Endometrial microvascular endothelial cells (primary cell): ENCODE measurements around the gene TRNP1. TPM values are rescaled to one million over a fixed set of nuclear protein-coding genes. Genes with fewer than 3 reads are reported as not detected.
"Not testable (repeated sequence)": the region's sequence is repeated elsewhere in the genome, so short reads cannot be mapped to it uniquely, and the experiment has no call there.

Source experiments
- in situ Hi-C: cut with HindIII; loops from 2 replicates; pipeline ENCODE4 v1.10.0; 2017; ENCODE audit warnings: low sequenced_read_pairs, low pct_unique_long_range_greater_than_20kb; ENCODE audit errors: inconsistent ontology term
- total RNA-seq: library from RNA; depleted of rRNA; stranded (reverse); fragments of >200 nt; gene quantifications from one replicate; pipeline ENCODE4 v1.2.3, GENCODE V29; 2015; ENCODE audit errors: inconsistent ontology term

The TRNP1 gene
- total RNA-seq, 1 donor from 2014 or later, result 49.9 TPM

DNA sequence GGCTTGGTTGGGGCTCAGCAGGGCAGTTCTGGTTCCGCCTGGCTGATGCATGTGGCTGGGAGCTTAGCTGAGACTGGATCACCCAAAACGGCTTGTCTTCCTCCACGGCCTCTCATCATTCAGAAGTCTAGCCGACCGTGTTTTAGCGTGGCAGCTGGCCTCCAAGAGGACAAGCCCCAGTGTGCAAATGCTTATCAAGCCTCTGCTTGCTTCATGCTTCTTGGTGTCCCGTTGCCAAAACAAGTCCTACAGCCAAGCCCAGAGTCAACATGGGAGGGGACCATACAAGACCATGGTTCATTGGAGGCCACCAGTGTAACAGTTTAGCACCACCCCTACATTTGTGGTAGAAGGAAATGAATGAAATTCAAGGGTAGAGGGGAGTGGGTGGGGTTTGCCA lies 22.7 kb upstream of the TRNP1 start:
- in situ Hi-C loops, result no loop called here

DNA sequence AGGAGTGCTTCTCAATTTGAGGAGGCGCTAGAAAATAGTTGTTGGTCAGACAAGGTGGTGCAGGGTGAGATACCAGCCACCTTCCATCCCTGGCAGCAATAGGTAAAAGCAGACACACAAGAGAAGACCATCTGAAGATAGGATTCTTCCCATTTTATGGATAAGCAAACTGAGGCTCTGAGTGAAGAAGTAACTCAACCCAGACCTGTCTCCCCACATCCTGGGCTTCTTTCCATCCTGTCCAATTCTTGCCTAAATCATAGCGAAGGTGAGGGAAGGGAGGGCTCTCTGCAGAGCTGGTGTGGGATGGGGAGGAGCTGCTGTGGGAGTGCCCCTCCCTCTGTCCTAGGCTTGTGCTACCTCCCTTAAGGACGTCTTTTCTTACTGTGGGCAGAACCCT lies 21.9 kb upstream of the TRNP1 start:
- in situ Hi-C loops, result no loop called here

DNA sequence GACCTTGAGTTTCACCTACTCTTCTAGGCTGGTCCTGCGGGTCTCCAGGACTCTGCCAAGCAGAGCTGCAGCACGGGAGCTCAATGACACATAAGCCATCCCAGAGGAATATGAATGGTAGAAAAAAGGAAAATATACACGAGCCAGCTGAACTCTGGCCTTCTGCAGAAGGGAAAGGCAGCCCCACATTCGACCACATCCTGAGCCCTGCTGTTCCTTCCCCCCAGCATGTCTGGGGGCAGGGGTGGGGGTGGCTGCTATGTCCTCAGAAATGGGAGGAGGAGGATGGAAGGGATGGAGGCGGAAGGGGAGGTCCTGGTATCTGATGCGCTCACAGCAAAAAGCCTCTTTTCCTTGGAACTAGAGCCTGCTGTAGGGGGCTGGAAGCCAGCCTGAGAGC lies 21.1 kb upstream of the TRNP1 start:
- in situ Hi-C loops, result no loop called here

DNA sequence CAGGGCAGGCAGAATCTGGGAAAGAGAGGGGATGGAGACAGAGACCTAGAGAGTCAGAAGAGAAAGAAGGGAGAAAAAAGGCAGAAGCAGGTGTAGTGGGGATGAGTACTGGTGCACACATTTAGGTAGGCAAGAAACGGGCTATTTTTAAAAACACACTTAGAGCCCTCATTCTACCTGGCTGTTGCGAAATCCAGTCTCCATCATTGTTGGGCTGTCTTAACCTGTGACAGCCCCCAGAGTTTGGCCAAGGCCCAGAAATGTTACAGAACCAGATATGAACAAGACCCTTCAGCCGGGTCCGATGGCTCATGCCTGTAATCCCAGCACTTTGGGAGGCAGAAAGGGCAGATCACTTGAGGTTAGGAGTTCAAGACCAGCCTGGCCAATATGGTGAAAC lies 20.7 kb upstream of the TRNP1 start:
- in situ Hi-C loops, result no loop called here

DNA sequence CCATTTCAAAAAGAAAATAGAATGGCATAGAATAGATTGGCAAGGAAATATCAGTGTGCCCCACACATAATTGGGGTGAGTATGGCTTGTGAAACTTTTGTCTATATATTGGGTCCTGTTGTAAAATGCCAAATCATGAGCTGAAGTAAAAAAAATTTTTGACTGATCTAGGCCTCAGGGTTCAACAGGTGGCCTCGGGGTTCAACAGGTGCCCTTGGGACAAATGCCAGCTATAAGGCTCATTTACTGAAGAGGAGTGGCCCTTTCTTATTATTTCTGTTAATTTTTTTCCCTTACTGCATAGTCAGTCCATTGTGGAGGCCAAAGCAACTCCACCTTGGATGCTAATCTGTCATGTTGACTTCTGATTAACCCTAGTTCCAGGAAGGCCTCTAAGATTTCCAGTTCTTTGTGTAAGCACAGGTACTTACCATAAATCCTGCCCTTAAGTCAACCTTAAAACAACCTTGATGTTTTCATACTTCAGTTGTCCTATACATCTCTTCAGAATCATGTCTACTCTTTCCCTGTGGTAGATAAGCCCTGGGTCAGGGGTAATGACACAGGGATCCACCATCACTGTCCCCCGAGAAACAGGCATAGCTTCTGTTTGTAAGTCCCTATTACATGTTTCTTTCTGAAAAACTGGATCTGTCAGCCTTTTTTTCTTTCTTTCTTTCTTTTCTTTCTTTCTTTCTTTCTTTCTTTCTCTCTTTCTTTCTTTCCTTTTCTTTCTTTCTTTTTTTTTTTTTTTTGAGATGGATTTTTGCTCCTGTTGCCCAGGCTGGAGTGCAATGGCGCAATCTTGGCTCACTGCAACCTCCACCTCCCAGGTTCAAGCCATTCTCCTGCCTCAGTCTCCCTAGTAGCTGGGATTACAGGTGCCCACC lies 16.6 kb upstream of the TRNP1 start:
- in situ Hi-C loops, result no loop called here

DNA sequence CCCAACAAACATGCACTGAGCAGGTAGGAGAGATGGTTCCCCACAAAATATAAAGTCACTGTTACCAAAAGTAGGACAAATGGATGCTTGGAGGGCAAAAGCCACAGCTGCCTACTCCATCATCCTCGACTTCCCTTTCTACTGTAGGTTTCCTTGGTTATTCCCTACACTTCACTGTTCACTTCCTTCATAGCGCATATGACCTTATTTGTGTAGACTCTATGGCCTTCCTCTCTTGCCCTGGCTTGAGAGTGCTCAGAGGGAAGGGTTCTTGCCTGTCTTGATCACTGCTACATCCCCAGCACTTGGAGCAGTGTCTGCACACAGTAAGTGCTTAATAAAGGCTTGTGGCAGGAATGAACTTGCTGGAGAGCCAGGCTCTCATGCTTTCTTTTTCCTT lies 14.6 kb upstream of the TRNP1 start:
- in situ Hi-C loops, result no loop called here

DNA sequence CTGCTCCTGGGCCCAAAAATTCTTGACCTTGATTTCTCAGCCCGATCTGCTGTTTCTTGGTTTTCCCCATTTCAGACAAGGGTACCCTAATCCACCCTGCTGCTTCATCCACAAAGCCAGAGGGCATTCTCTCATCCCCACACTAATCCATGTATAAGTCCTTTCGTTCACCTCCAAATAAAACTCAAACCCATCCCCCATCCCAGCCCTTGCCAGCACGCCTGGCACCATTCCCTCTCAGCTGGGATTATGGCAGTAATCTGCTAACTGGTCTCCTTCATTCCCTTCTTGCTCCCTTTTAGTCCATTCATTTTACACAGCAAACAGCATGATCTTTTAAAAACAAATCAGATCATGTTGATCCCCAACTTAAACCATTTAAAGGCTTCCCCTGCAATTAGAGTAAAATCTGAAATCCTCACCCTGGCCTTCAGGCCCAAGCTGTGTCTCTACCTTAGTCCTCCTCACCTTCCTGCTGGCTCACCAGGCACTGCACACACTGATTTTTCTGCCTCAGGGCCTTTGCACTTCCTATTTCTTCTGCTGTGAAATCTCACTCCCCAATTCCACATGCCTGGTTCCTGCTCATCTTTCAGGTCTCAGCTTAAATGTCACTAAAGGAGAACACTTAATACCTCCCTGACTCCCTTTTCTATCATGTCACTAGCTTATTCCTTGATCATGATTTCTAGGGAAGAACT lies 12.2 kb upstream of the TRNP1 start:
- in situ Hi-C loops, result no loop called here

DNA sequence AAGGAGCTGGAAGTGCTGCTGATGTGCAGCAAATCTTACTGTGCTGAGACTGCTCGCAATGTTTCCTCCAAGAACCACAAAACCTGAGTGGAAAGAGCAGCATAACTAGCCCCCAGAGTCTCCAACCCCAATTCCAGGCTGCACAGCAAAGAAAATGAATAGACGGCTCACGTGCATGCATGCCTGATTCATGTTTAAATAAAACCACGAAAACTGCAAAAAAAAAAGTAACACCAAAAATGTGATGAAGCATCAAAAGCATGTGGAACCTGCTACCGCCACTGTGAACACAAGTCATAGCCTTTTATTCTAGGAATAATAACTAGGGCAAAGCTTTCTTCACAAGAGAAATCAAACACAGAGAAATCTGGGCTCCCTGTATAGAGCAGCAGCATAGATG lies 9.6 kb upstream of the TRNP1 start:
- in situ Hi-C loops, result no loop called here

DNA sequence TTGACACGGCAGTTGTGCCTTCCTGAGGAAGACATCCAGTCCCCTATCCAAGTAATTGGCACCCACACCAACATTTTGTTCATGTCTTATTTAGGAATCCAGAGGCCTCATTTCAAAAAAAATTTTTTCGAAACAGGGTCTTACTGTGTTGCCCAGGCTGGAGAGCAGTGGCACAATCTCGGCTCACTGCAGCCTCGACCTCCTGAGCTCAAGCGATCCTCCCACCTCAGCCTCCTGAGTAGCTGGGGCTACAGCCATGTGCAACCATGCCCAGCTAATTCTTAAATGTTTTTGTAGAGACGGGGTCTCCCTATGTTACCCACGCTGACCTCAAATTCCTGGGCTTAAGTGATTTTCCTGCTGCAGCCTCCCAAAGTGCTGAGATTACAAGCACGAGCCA lies 9.2 kb upstream of the TRNP1 start:
- in situ Hi-C loops, result no loop called here

DNA sequence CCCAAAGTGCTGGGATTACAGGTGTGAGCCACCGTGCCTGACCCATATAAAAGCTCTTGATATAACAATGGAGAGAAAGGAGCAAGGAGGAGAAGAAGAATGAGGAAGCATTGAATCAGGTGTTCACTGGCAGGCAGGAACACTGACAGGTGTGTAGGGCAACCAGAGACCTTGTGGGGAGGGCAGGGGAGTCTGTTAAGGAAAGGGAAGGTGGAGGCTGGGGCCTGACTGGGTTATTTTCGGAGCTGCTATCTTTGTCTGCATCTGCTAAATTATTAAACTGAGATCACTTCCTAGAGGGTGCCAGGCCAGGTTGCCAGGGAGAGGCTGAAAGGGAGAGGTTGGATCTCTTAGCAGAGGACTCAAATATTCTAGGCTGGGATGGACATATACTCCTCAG lies 6.8 kb upstream of the TRNP1 start:
- in situ Hi-C loops, result no loop called here

DNA sequence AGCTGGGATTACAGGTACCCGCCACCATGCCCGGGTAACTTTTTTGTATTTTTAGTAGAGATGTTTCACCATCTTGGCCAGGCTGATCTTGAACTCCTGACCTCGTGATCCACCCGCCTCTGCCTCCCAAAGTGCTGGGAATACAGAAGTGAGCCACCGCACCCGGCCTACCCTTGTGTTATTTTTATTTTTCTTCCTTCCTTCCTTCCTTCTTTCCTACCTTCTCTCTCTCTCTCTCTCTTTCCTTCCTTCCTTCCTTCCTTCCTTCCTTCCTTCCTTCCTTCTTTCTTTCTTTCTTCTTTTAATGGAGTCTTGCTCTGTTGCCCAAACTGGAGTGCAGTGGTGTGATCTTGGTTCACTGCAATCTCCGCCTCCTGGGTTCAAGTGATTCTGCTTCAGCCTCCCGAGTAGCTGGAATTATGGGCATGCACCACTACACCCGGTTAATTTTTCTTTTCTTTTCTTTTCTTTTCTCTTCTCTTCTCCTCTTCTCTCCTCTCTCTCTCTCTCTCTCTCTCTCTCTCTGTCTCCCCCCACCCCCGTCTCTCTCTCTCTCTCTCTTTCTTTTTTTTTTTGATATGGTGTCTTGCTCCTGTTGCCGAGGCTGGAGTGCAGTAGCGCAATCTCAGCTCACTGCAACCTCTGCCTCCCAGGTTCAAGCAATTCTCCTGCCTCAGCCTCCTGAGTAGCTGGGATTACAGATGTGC lies 3.9 kb upstream of the TRNP1 start:
- in situ Hi-C loops, result not testable (repeated sequence)

DNA sequence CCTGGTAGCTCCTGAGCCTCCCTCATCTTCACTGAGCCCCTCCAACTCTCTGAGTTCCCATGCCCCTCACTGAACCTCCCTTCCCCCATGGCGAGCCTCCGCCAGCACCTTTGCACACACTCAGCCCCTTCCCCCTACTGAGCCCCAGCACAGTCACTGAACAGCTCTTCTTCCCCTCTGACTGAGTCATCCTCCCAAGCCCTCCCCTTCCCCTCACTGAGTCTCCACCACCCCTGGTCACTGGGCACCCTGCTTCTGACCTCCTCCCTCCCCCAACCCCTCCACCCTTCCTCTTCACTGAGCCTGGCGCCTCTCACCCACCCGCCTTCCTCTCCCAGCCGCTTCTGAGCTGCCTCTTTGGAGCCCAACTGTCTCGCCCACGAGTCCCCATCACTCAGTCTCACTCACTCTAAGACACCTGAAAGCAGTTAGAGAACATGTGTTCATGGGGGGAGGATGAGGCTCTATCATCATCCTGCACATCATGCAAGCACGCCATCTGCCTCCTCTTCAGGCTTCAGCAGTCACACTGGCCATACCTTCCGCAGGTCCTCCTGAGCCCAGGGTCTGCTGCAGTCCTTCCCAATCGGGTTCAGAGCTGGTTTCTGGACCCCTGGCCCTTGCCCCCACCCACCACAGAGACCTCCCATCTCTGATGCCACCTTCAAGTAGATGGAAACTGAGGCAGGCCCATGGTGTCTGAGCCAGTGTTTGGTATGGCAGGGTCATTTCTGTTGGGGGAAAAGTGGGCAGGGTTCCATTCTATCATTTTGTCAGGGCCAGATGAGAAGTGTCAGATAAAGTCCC lies 2.0 kb upstream of the TRNP1 start:
- in situ Hi-C loops, result no loop called here

DNA sequence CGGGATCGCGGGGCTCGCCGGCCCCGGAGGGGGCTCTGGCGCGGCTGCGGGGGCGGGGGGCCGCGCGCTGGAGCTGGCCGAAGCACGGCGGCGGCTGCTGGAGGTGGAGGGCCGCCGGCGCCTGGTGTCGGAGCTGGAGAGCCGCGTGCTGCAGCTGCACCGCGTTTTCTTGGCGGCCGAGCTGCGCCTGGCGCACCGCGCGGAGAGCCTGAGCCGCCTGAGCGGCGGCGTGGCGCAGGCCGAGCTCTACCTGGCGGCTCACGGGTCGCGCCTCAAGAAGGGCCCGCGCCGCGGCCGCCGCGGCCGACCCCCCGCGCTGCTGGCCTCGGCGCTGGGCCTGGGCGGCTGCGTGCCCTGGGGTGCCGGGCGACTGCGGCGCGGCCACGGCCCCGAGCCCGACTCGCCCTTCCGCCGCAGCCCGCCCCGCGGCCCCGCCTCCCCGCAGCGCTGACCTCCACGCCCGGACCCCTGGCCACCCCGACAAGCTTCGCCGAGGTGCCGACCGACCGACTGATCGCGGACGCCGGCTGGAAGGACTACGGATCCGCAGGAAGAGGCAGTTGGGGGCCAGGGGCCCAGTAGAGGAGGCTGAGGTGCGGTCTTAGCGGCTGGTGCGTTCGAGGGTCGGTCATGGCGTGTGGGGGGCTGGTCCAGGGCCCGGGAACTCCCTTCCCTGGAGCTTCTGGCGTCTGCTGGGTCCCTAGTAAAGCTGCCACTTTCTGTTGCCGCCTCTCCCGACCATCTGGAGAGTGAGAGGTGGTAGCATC lies 711 bp downstream of the TRNP1 start:
- in situ Hi-C loops, result no loop called here

DNA sequence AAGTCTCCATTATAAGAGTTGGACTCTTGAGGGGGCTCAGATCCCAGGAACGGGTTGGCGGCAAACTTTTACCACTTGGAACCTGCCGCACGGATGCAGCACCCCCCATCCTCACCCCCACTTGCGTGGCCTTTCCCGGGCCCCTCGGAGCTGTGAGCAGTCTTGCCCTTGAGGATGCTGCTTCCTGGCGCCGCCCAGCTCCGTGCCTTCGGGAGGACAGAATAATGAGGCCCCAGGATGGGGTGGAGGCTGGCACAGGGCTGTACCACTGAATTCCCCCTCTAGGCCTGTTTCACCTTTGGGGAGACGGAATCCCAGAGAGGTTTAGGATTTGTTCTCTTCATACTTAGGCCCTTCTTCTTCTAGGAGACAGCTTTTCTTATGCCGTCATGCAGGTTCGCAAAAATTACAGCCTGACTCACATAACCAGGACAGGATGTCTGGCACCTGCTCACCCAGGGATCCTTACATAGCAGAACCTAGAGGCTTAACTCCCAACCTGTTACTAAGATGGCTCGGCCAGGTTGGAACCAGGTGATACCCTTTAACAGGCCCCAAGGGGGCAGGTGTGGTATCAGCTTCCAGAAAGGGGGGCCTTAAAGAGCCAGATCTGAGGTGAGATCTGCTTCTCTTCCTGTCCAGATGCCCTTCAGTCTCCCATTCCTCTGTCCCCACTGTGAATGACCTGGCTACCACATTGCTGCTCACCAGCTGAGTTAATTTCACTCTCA lies 1.5 kb downstream of the TRNP1 start:
- in situ Hi-C loops, result no loop called here

DNA sequence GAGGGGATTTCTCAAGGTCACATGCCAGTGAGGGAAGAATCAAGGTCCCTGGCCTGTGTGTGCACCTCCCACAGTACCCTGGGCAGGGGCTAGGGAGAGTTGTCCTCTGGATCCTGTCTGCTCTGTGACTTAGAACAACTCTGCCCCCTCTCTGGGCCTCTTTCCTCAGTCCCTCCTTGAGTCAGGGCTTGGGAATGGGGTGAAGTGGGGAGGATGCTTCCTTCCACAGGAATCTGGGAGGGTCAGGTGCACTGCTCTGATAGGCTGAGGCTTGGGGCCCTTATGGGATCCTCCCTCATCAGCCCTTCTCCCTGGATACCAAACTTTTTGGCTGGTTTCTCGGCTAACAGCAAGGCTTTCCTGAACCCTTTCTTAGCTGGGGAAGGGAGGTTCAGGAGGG lies 2.5 kb downstream of the TRNP1 start:
- in situ Hi-C loops, result no loop called here

DNA sequence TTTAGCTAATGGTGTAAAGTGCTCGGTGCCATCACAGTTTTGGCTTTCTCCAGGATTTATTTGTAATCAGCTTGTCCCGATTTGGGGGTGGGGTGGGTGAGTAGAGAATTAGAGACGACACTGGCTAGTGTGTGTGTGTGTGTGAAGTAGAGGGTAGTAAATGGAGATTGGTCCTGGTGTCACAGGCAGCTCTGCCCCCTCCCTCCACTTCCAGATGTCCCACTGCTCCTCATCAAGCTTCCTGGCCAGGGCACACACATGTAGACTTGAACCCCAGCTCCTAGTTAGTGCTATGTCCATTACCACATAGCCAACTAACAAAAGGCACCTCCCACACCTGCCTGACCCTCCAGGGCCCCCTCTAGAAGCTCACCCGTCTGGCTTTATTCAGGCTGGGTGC lies 3.2 kb downstream of the TRNP1 start:
- in situ Hi-C loops, result no loop called here

DNA sequence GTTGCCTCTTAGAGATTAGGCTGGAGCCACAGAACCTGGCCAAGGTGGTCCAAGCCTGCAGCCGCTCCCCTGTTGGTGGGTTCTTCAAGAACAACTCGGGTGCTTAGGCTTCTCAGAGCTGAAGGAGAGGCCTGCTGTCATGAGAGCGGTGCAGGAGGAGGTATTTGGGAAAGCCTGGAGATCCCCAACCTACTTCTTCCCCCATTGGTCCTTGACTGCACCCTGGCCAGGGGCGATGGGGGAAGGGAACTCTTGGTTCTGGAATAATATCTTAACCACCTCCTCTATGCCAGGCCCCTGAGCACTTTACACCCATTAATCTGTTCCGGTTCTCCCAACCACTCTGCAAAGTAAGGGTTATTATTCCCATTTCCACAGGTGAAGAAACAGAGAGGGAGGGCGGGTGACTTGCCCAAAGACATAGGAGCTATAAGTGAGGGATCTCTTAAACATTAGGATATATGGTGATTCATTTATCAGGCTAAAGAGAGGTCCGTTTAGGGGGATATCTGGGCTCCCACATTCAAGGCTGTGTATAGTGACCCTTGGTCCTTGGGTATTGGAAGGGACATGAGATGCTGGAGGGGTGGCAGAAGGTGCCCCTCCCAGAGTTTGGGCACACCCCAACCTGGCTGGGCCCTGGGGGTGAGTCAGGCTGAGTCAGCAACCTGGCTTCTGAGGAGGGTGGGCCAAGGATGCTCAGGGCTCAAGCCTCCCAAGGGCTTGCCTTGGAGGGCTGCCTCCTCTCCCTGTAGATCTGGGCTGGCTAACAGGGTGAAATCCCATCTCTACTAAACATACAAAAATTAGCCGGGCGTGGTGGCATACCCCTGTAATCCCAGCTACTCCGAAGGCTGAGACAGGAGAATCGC lies 5.2 kb downstream of the TRNP1 start:
- in situ Hi-C loops, result no loop called here
